Neural progenitor cell (in vitro differentiated cells): ENCODE results near the gene PIGL. TPM values are rescaled to one million over a fixed set of nuclear protein-coding genes. Genes with fewer than 3 reads are reported as not detected.

Source experiments
- DNase-seq: peaks from one replicate; pipeline ENCODE4 v3.0.0-alpha.2; 2016; ENCODE audit warnings: low spot score
- H2AFZ ChIP-seq: fragments of 200-600 bp; sonication (generic); replicated peaks from 2 replicates; pipeline ENCODE4 v1.6.1; 2016; ENCODE audit warnings: antibody characterized with exemption
- H3F3A ChIP-seq: fragments of 200-600 bp; sonication (generic); 2 replicates; pipeline ENCODE4 v1.6.1; 2016; ENCODE audit warnings: antibody characterized with exemption, low read depth
- H3K27ac ChIP-seq: fragments of 200-600 bp; sonication (generic); 2 replicates; pipeline ENCODE4 v1.5.1; 2016; ENCODE audit warnings: mild to moderate bottlenecking
- H3K27me3 ChIP-seq: fragments of 200-600 bp; sonication (generic); 2 replicates; pipeline ENCODE4 v1.6.1; 2016; ENCODE audit warnings: mild to moderate bottlenecking, moderate library complexity
- H3K36me3 ChIP-seq: fragments of 200-600 bp; sonication (generic); 2 replicates; pipeline ENCODE4 v1.5.1; 2016
- H3K4me1 ChIP-seq: fragments of 200-600 bp; sonication (generic); 2 replicates; pipeline ENCODE4 v1.6.1; 2016; ENCODE audit warnings: mixed run types
- H3K4me2 ChIP-seq: fragments of 200-600 bp; sonication (generic); 2 replicates; pipeline ENCODE4 v1.6.1; 2016
- H3K4me3 ChIP-seq: fragments of 200-600 bp; sonication (generic); 2 replicates; pipeline ENCODE4 v1.5.1; 2016
- H3K79me2 ChIP-seq: fragments of 200-600 bp; sonication (generic); 2 replicates; pipeline ENCODE4 v1.6.1; 2016; ENCODE audit warnings: low read depth
- H3K9ac ChIP-seq: fragments of 200-600 bp; sonication (generic); 2 replicates; pipeline ENCODE4 v1.6.1; 2016
- H3K9me3 ChIP-seq: fragments of 200-600 bp; sonication (generic); 2 replicates; pipeline ENCODE4 v1.5.1; 2016; ENCODE audit warnings: low read depth
- H4K20me1 ChIP-seq: fragments of 200-600 bp; sonication (generic); 2 replicates; pipeline ENCODE4 v1.6.1; 2016; ENCODE audit warnings: low read depth
- H3K27ac Mint-ChIP-seq: 3 replicates; pipeline ENCODE4 v1.8.0; 2021; ENCODE audit warnings: mixed read lengths
- H3K27me3 Mint-ChIP-seq: 2 replicates; pipeline ENCODE4 v1.8.0; 2022; ENCODE audit warnings: low read depth, mild to moderate bottlenecking, inconsistent platforms, moderate library complexity, mixed read lengths; ENCODE audit not compliant: insufficient read depth
- H3K36me3 Mint-ChIP-seq: 3 replicates; pipeline ENCODE4 v1.8.0; 2021; ENCODE audit warnings: mixed read lengths
- H3K4me1 Mint-ChIP-seq: 3 replicates; pipeline ENCODE4 v1.8.0; 2021; ENCODE audit warnings: mixed read lengths
- H3K4me3 Mint-ChIP-seq: 3 replicates; pipeline ENCODE4 v1.8.0; 2021; ENCODE audit warnings: mild to moderate bottlenecking, moderate library complexity, mixed read lengths
- H3K9me3 Mint-ChIP-seq: 3 replicates; pipeline ENCODE4 v1.8.0; 2020; ENCODE audit warnings: mixed read lengths
- CTCF ChIP-seq: fragments of 200-600 bp; sonication (generic); IDR thresholded peaks from 2 replicates; pipeline ENCODE4 v1.5.1; 2017; ENCODE audit warnings: antibody characterized with exemption, mild to moderate bottlenecking
- EZH2 ChIP-seq: fragments of 200-600 bp; sonication (generic); IDR thresholded peaks from 2 replicates; pipeline ENCODE4 v1.6.1; 2017; ENCODE audit warnings: antibody characterized with exemption, mild to moderate bottlenecking, moderate library complexity
- EZH2phosphoT487 ChIP-seq: fragments of 200-600 bp; sonication (generic); IDR thresholded peaks from 2 replicates; pipeline ENCODE4 v1.6.1; 2017; ENCODE audit warnings: antibody characterized with exemption
- total RNA-seq: library from RNA; depleted of rRNA; stranded (reverse); fragments of >200 nt; gene quantifications from 2 replicates; pipeline ENCODE4 v1.2.3, GENCODE V29; 2015; ENCODE audit warnings: low replicate concordance

PIGL gene
- total RNA-seq, 1 donor from 2014 or later: 57.0 TPM

GRCh38 chr17:16232391-16232790 lies 15.4 kb downstream of the PIGL start:
- no peak overlapping the region for H3K27ac ChIP-seq
- TF ChIP-seq CTCF (no peak), EZH2phosphoT487 (no peak), EZH2 (no peak)

DNA sequence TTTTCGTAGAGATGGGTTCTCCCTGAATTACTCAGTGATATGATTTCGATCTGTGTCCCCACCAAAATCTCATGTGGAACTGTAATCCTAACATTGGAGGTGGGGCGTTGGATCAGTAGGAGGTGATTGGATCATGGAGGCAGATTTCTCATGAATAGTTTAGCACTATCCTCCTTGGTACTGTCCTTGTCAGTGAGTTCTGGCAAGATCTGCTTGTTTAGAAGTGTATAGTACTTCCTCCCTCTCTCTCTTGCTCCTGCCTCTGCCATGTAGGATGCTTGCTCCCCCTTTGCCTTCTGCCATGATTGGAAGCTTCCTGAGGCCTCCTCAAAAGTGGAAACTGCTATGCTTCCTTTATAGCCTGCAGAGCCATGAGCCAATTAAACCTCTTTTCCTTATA lies 22.9 kb downstream of the PIGL start:
- no peak overlapping the region for H3K9ac ChIP-seq
- no peak overlapping the region for H3K27ac ChIP-seq
- no peak overlapping the region for H2AFZ ChIP-seq
- H3K4me1 Mint-ChIP-seq: peaks cover 7% of the 10 kb centered on the region
- no peaks in the 10 kb centered on the region for H3K27me3 ChIP-seq
- H4K20me1 ChIP-seq: no peaks in the 10 kb centered on the region
- H3K27ac Mint-ChIP-seq: no peak overlapping the region
- H3K9me3 ChIP-seq: no peaks in the 10 kb centered on the region
- H3K4me1 ChIP-seq: peaks cover 3% of the 10 kb centered on the region
- H3K9me3 Mint-ChIP-seq: no peaks in the 10 kb centered on the region
- no peak overlapping the region for H3K4me2 ChIP-seq
- H3K36me3 ChIP-seq: no peaks in the 10 kb centered on the region
- DNase-seq: no peak
- no peak overlapping the region for H3K4me3 ChIP-seq
- TF ChIP-seq EZH2: no peak
- TF ChIP-seq EZH2phosphoT487: no peak
- TF ChIP-seq CTCF: no peak
- H3K27me3 Mint-ChIP-seq: no peaks in the 10 kb centered on the region
- H3K4me3 Mint-ChIP-seq: no peak overlapping the region
- no peaks in the 10 kb centered on the region for H3K79me2 ChIP-seq
- H3K36me3 Mint-ChIP-seq: peaks cover 5% of the 10 kb centered on the region
- no peaks in the 10 kb centered on the region for H3F3A ChIP-seq

More at GRCh38 chr17:16232391-16232790, 15.4 kb downstream of the PIGL start:
- H4K20me1 ChIP-seq: peaks cover 7% of the 10 kb centered on the region
- Mint-ChIP-seq H3K9me3 (no peaks in the 10 kb centered on the region), H3K4me3 (no peak overlapping the region), H3K36me3 (peaks cover 7% of the 10 kb centered on the region), H3K4me1 (no peaks in the 10 kb centered on the region), H3K27me3 (no peaks in the 10 kb centered on the region), H3K27ac (no peak overlapping the region)
- H3K27me3 ChIP-seq: no peaks in the 10 kb centered on the region
- no peaks in the 10 kb centered on the region for H3F3A ChIP-seq
- DNase-seq: no peak
- no peaks in the 10 kb centered on the region for H3K79me2 ChIP-seq
- no peaks in the 10 kb centered on the region for H3K9me3 ChIP-seq
- no peaks in the 10 kb centered on the region for H3K4me1 ChIP-seq
- no peak overlapping the region for H3K9ac ChIP-seq
- no peak overlapping the region for H3K4me2 ChIP-seq
- H2AFZ ChIP-seq: no peak overlapping the region
- no peak overlapping the region for H3K4me3 ChIP-seq
- H3K36me3 ChIP-seq: no peaks in the 10 kb centered on the region

DNA sequence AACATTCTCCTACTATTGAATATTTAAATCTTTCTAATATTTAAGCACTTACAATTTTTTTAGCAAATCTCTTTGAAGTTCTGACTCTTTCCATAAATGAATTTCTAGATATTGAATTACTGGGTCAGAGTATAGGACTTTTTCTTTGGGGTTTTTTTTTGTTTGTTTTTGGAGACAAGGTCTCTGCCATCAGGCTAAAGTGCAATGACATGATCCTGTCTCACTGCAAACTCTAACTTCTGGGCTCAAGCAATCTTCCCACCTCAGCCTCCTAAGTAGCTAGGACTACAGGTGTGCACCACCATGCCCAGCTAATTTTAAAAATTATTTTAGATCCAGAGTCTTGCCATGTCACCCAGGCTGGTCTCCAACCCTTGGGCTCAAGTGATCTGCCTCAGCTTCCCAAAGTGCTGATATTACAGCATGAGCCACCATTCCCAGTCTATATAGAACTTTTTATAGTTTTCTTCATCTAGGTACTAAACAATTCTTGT lies 24.9 kb downstream of the PIGL start:
- no peak overlapping the region for H3K4me3 Mint-ChIP-seq
- H3K9me3 ChIP-seq: no peaks in the 10 kb centered on the region
- no peak overlapping the region for H3K4me2 ChIP-seq
- no peak overlapping the region for H3K9ac ChIP-seq
- H3F3A ChIP-seq: no peaks in the 10 kb centered on the region
- H3K27ac ChIP-seq: no peak overlapping the region
- no peaks in the 10 kb centered on the region for H3K27me3 ChIP-seq
- H4K20me1 ChIP-seq: no peaks in the 10 kb centered on the region
- peaks cover 4% of the 10 kb centered on the region for H3K36me3 Mint-ChIP-seq
- no peak overlapping the region for H3K27ac Mint-ChIP-seq
- H3K27me3 Mint-ChIP-seq: no peaks in the 10 kb centered on the region
- H2AFZ ChIP-seq: no peak overlapping the region
- peaks cover 7% of the 10 kb centered on the region for H3K4me1 Mint-ChIP-seq
- no peak for DNase-seq
- H3K79me2 ChIP-seq: no peaks in the 10 kb centered on the region
- no peaks in the 10 kb centered on the region for H3K9me3 Mint-ChIP-seq
- no peak overlapping the region for H3K4me3 ChIP-seq
- H3K4me1 ChIP-seq: peaks cover 3% of the 10 kb centered on the region
- TF ChIP-seq CTCF (no peak), EZH2 (no peak), EZH2phosphoT487 (no peak)
- no peaks in the 10 kb centered on the region for H3K36me3 ChIP-seq
